NB4 (cell line): ENCODE data around the gene TXN2.
A peak's percentile ranks its signal among the peaks of the same experiment; 100 is the strongest.
"Not testable (repeated sequence)": the region's sequence is repeated elsewhere in the genome, so short reads cannot be mapped to it uniquely, and the experiment has no call there.

Source experiments
- DNase-seq: peaks from one replicate; pipeline ENCODE4 v3.0.0; 2010; ENCODE audit warnings: low read depth
- H3K4me3 ChIP-seq: one replicate; pipeline ENCODE4 v1.5.1; 2011; ENCODE audit warnings: mild to moderate bottlenecking, low read depth, low read length, moderate library complexity
- CTCF ChIP-seq: IDR thresholded peaks from one replicate; pipeline ENCODE4 v1.5.1; 2012; ENCODE audit warnings: low read depth, low read length
- MAX ChIP-seq: IDR thresholded peaks from 2 replicates; pipeline ENCODE4 v1.6.1; 2011; ENCODE audit warnings: low read depth, low read length
- MYC ChIP-seq: IDR thresholded peaks from 2 replicates; pipeline ENCODE4 v1.6.1; 2011; ENCODE audit warnings: low read depth, low read length
- POLR2A ChIP-seq: IDR thresholded peaks from 2 replicates; pipeline ENCODE4 v1.6.1; 2011; ENCODE audit warnings: mild to moderate bottlenecking; ENCODE audit not compliant: insufficient read length; ENCODE audit errors: extremely low read depth

The TXN2 gene

DNA sequence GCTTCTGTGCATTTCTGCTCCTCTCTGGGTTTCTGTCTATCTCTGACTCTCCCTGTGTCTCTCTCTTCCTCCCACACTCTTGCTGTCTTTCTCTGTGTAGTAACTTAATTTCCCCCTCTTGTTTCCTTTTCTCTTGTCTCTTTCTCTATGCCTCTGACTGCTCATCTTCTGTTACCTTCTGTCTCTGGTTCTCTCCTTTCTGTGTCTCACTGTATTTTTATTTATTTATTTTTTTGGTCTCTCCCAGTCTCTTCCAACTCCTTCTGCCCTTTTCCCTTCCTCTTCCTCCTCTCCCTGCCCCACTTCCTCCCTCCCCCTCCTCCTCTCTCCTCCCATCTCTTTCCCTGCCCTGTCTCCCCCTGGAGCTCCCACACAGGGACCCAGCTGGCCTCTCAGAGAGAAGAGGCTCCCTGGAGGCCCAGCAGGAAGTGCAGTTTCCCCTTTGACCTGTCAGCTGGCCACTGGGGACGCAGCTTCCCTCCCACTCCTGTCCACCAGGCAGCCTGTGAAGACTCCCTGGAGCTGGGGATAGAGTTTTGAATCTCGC lies 55.4 kb downstream of the TXN2 start:
- H3K4me3 ChIP-seq: no peak overlapping the region
- TF ChIP-seq POLR2A (no peak), CTCF (no peak), MAX (no peak), MYC (no peak)
- peak; percentile 76 for DNase-seq

GRCh38 chr22:36424901-36425579 lies 56.4 kb downstream of the TXN2 start:
- TF ChIP-seq MAX (no peak), MYC (no peak), CTCF (no peak), POLR2A (no peak)

DNA sequence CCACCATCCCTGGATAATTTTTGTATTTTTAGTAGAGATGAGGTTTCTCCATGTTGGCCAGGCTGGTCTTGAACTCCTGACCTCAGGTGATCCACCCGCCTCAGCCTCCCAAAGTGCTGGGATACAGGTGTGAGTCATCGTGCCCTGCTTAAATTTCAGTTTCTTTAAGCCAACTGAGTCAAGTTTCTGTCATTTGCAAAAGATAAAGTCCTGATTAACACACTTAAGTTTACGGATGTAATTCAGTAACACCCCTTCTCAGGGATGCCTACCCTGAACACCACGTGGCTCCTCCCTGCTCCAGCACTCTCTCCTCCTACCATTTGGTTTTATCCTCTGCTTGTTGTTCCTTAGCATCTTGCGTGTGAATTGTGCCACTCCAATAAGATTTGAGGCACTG lies 57.0 kb downstream of the TXN2 start:
- H3K4me3 ChIP-seq, DNase-seq: not testable (repeated sequence)

More at GRCh38 chr22:36424901-36425579, 56.4 kb downstream of the TXN2 start:
- DNase-seq: peak; percentile 72
- no peak overlapping the region for H3K4me3 ChIP-seq

DNA sequence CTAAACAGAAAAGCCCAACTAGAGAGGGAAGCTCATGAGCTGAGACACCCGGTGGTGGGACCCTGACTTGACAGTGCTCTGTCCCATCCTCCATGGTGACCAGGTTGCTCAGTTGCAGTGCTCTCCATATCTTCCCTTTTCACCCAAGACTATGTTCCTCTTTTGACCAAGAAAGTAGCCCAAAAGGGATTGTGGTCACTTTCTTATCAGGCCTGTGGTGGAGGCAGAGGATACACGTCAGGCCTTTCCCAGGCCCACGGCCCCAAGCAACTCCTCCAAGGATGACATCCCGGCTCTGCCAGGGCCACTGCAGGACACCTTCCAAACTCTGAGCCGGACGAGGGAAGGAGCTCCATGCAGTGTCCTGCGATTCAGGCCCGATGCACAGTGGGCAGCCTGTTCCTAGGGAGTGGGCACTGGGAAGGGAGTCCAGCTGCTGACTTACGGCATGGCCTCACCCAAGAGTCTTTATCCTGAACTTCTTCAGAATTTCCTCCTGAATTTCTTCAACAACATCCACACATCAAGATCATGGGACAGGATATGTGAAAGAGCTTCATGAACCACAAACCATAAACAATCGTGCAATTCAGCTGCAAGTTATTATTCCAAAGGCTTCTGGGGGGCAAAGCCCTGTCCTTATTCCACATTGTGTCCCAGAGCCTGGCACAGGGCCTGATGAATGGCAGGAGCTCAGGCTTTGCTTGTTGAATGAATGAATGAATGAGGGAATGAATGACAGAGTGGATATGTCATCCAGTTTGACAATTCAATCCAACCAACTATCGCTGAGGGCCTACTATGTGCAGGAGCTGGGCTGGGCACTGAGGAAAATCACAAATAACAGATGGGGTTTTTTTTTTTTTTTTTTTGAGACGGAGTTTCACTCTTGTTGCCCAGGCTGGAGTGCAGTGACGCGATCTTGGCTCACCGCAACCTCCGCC lies 57.7 kb downstream of the TXN2 start:
- H3K4me3 ChIP-seq: no peak overlapping the region
- peak; percentile 94 for DNase-seq
- TF ChIP-seq CTCF: peak; percentile 32
- TF ChIP-seq MAX: peak; percentile 55
- TF ChIP-seq MYC: 0 out of 2 replicates have a peak, but pooled peaks have one; percentile 35
- no peak for TF ChIP-seq POLR2A

GRCh38 chr22:36422287-36423014 lies 59.0 kb downstream of the TXN2 start:
- no peak for TF ChIP-seq CTCF
- TF ChIP-seq MYC: no peak
- TF ChIP-seq POLR2A: no peak
- TF ChIP-seq MAX: no peak
- H3K4me3 ChIP-seq: no peak overlapping the region

More at GRCh38 chr22:36422287-36423014, 59.0 kb downstream of the TXN2 start:
- DNase-seq: peak; percentile 53
